Adrenal gland (tissue), 12 donors: ENCODE data around the gene KCNN3. TPM values are rescaled to one million over a fixed set of nuclear protein-coding genes. Genes with fewer than 3 reads are reported as not detected.

Experiments
- DNase-seq, 7 donors: peaks; one replicate each; pipeline ENCODE4 v3.0.0-alpha.2; 2019 to 2020
- H3K27ac ChIP-seq, 5 donors: fragments of 200-600 bp; sonication (generic) in 4 of 5; 1 replicate in 3 of 5; 2 replicates in 2 of 5; pipeline versions ENCODE4 v1.5.1 to v1.8.0; 2016 to 2020; ENCODE audit warnings: mild to moderate bottlenecking in 1 of 5
- H3K27me3 ChIP-seq: fragments of 200-600 bp; 2 replicates; pipeline ENCODE4 v1.8.0; 2021
- H3K36me3 ChIP-seq, 2 donors: fragments of 200-600 bp; replicated peaks in 1 of 2; 1 replicate in 1 of 2; 2 replicates in 1 of 2; pipeline versions ENCODE4 v1.5.1 to v1.8.0; 2018 to 2022
- H3K4me1 ChIP-seq, 2 donors: fragments of 200-600 bp; replicated peaks in 1 of 2; 1 replicate in 1 of 2; 2 replicates in 1 of 2; pipeline versions ENCODE4 v1.5.1 to v1.8.0; 2018 to 2021
- H3K4me3 ChIP-seq, 4 donors: fragments of 200-600 bp; sonication (generic) in 3 of 4; one replicate each; pipeline ENCODE4 v1.5.1; 2016 to 2018
- H3K9me3 ChIP-seq, 3 donors: fragments of 200-600 bp; sonication (generic) in 1 of 3; replicated peaks in 1 of 3; 1 replicate in 2 of 3; 2 replicates in 1 of 3; pipeline versions ENCODE4 v1.5.1 to v1.8.0; 2016 to 2021
- CTCF ChIP-seq, 6 experiments: fragments of 450-650 bp in 4 of 6; fragments of 200-600 bp in 2 of 6; sonication (generic) in 1 of 6; IDR thresholded peaks; 1 replicate in 5 of 6; 2 replicates in 1 of 6; pipeline versions ENCODE4 v1.5.1 to v1.8.0; 2016 to 2021; ENCODE audit warnings: antibody characterized with exemption in 6 of 6, mild to moderate bottlenecking in 2 of 6, moderate library complexity in 1 of 6
- POLR2A ChIP-seq, 2 donors: fragments of 450-650 bp; IDR thresholded peaks; one replicate each; pipeline ENCODE4 v1.6.1; 2017; ENCODE audit warnings: antibody characterized with exemption in 2 of 2, mild to moderate bottlenecking in 2 of 2, moderate library complexity in 1 of 2
- WGBS, 4 donors: extraction: QIAGEN DNeasy Blood & Tissue Kit in 2 of 4; methylation state at CpG; one replicate each; pipeline versions ENCODE4 v1.1.5 to v1.1.7; 2013 to 2017; 5-methylcytosine and 5-hydroxymethylcytosine counted together
- intact Hi-C, 2 donors: fragments of 100-400 bp; cut with DNase I; formaldehyde crosslinking; loops; one replicate each; pipeline versions ENCODE4 v1.14.1 to v1.15.0; 2022 to 2023
- polyA plus RNA-seq, 3 donors: library from polyadenylated mRNA; stranded (reverse); fragments of 200-250 nt in 2 of 3; fragments of 350-450 nt in 1 of 3; fragmentation: Illumina TruSeq in 1 of 3; extraction: RNeasy Lipid Tissue Mini Kit (QIAGEN cat#74804) in 1 of 3; gene quantifications; one replicate each; pipeline ENCODE4 v1.2.3, GENCODE V29; 2013 to 2014
- total RNA-seq, 9 donors: library from RNA; depleted of rRNA in 4 of 9; stranded (reverse); fragments of >200 nt in 4 of 9; fragments of 120-200 nt in 1 of 9; fragmentation: NEBNext Ultra II Directional in 1 of 9; extraction: Animal tissue kit (Norgen Biotek cat#: 25700) in 1 of 9; gene quantifications; one replicate each; pipeline versions ENCODE4 v1.1.0 to v1.2.4, GENCODE V29; 2013 to 2023
- donor health status: healthy with polysubstance abuse.
- donor health status: Bipolar disorder and iron deficiency.
- donor health status: DM: yes; HTN: yes; CAD: no.
- donor health status: DM: no; HTN: no; CAD: no.
- donor health status: DM: no; HTN: no; CAD: no.
- donor health status: DM: yes; HTN: yes; CAD: no.

KCNN3 gene
- total and polyA plus RNA-seq, 12 donors = 0.17 to 2.3 (median 0.97) TPM

- intact Hi-C loops = no loop called here
- H3K27me3 ChIP-seq = no peaks in the 10 kb centered on the region
- no peak for TF ChIP-seq CTCF (IDR thresholded peaks at IDR 0.05)
- TF ChIP-seq POLR2A (IDR thresholded peaks at IDR 0.05) = no peak
- H3K4me1 ChIP-seq = peaks cover 0 to 6% of the 10 kb centered on the region in 2 donors
- H3K9me3 ChIP-seq = no peaks in the 10 kb centered on the region
- WGBS, 4 donors = 91 to 97% (median 94%) methylated on average over 4 of the region's 4 CpGs
- no peaks in the 10 kb centered on the region for H3K36me3 ChIP-seq
- H3K4me3 ChIP-seq = no peak overlapping the region
- H3K27ac ChIP-seq = no peak overlapping the region
- no peak for DNase-seq
These were observed 99.0 kb downstream of the KCNN3 start for GRCh38 chr1:154770897-154771594.

- H3K27ac ChIP-seq = no peak overlapping the region
- peak in 1 of 7 donors; percentile 6 for DNase-seq
These were observed 100.7 kb downstream of the KCNN3 start for GRCh38 chr1:154769193-154769895.

GRCh38 chr1:154768456-154769125, 101.5 kb downstream of the KCNN3 start:
- no peak overlapping the region for H3K27ac ChIP-seq
- H3K9me3 ChIP-seq = no peaks in the 10 kb centered on the region
- intact Hi-C loops = no loop called here
- H3K4me1 ChIP-seq = peaks cover 0 to 6% of the 10 kb centered on the region in 2 donors
- H3K4me3 ChIP-seq = no peak overlapping the region
- DNase-seq = peak in 2 of 7 donors; percentile 32 to 52
- H3K36me3 ChIP-seq = no peaks in the 10 kb centered on the region
- TF ChIP-seq POLR2A (IDR thresholded peaks at IDR 0.05) (no peak), CTCF (IDR thresholded peaks at IDR 0.05) (no peak)
- 54 to 59% (median 56%) methylated on average over 7 to 8 of the region's 8 CpGs for WGBS, 4 donors
- no peaks in the 10 kb centered on the region for H3K27me3 ChIP-seq

More at GRCh38 chr1:154769193-154769895, 100.7 kb downstream of the KCNN3 start:
- peaks cover 0 to 6% of the 10 kb centered on the region in 2 donors for H3K4me1 ChIP-seq
- intact Hi-C loops = no loop called here
- WGBS, 4 donors = 89 to 95% (median 91%) methylated on average over 5 of the region's 5 CpGs
- no peak for TF ChIP-seq POLR2A (IDR thresholded peaks at IDR 0.05)
- TF ChIP-seq CTCF (IDR thresholded peaks at IDR 0.05) = no peak
- H3K27me3 ChIP-seq = no peaks in the 10 kb centered on the region
- H3K9me3 ChIP-seq = no peaks in the 10 kb centered on the region
- H3K36me3 ChIP-seq = no peaks in the 10 kb centered on the region
- H3K4me3 ChIP-seq = no peak overlapping the region
